Dedifferentiated amniotic fluid mesenchymal stem cell (primary cell): ENCODE measurements around the gene SPACA4.

Experiments
- DNase-seq: peaks from one replicate; pipeline ENCODE4 v3.0.0-alpha.2; 2016; ENCODE audit errors: extremely low spot score

Gene SPACA4

GRCh38 chr19:48596679-48597465, 9.7 kb upstream of the SPACA4 start:
- DNase-seq: no peak

GRCh38 chr19:48598996-48599700, 7.4 kb upstream of the SPACA4 start:
- DNase-seq: no peak

GRCh38 chr19:48600679-48601417, 5.7 kb upstream of the SPACA4 start:
- DNase-seq: no peak

GRCh38 chr19:48603001-48603400, 3.5 kb upstream of the SPACA4 start:
- DNase-seq: no peak

- no peak for DNase-seq
These were observed 3.1 kb upstream of the SPACA4 start for GRCh38 chr19:48603449-48603848.

- DNase-seq: no peak
These were observed 2.7 kb upstream of the SPACA4 start for GRCh38 chr19:48603850-48604249.

GRCh38 chr19:48607359-48607755, 815 bp downstream of the SPACA4 start:
- DNase-seq: no peak

GRCh38 chr19:48608798-48609263, 2.3 kb downstream of the SPACA4 start:
- peak; percentile 34 for DNase-seq

- DNase-seq: no peak
These were observed 3.1 kb downstream of the SPACA4 start for GRCh38 chr19:48609571-48610108.

GRCh38 chr19:48611872-48612271, 5.3 kb downstream of the SPACA4 start:
- DNase-seq: no peak

GRCh38 chr19:48613024-48613851, 6.7 kb downstream of the SPACA4 start:
- no peak for DNase-seq

- no peak for DNase-seq
These were observed 7.4 kb downstream of the SPACA4 start for GRCh38 chr19:48613852-48614435.

- DNase-seq: no peak
These were observed 8.1 kb downstream of the SPACA4 start, which contains the start of gene FAM83E for GRCh38 chr19:48614436-48615230. FAM83E (minus strand) TSS chr19:48615076; CDS start chr19:48613372, 1,704 bp downstream.

GRCh38 chr19:48615231-48616040, 8.9 kb downstream of the SPACA4 start:
- DNase-seq: no peak

- no peak for DNase-seq
These were observed 9.5 kb downstream of the SPACA4 start for GRCh38 chr19:48616041-48616436.

- no peak for DNase-seq
These were observed 10.0 kb downstream of the SPACA4 start for GRCh38 chr19:48616491-48617056.

GRCh38 chr19:48617146-48617937, 10.8 kb downstream of the SPACA4 start:
- DNase-seq: no peak
